ENCODE measurements around the gene ACADSB.

The ACADSB gene

GRCh38 chr10:123043409-123043925 lies 34.7 kb downstream of the ACADSB start:
- DNase-seq, result peak; percentile 55

- DNase-seq, result no peak
Observed at GRCh38 chr10:123044391-123044790, 35.6 kb downstream of the ACADSB start.

- peak; percentile 12 for DNase-seq
Observed at GRCh38 chr10:123045961-123046731, 37.3 kb downstream of the ACADSB start.

GRCh38 chr10:123057968-123058367 lies 49.2 kb downstream of the ACADSB start:
- DNase-seq, result no peak

- DNase-seq, result no peak
Observed at GRCh38 chr10:123061865-123062264, 53.1 kb downstream of the ACADSB start.

GRCh38 chr10:123062726-123063125 lies 53.9 kb downstream of the ACADSB start:
- no peak for DNase-seq

GRCh38 chr10:123068087-123068853 lies 59.5 kb downstream of the ACADSB start:
- no peak for DNase-seq

- DNase-seq, result no peak
Observed at GRCh38 chr10:123069246-123069986, 60.6 kb downstream of the ACADSB start.

GRCh38 chr10:123073187-123073586 lies 64.4 kb downstream of the ACADSB start:
- DNase-seq, result no peak

GRCh38 chr10:123074215-123074614 lies 65.4 kb downstream of the ACADSB start:
- no peak for DNase-seq

GRCh38 chr10:123081896-123082295 lies 73.1 kb downstream of the ACADSB start:
- DNase-seq, result no peak

- no peak for DNase-seq
Observed at GRCh38 chr10:123083811-123084210, 75.0 kb downstream of the ACADSB start.

GRCh38 chr10:123086281-123086680 lies 77.5 kb downstream of the ACADSB start:
- no peak for DNase-seq

- no peak for DNase-seq
Observed at GRCh38 chr10:123087348-123087747, 78.5 kb downstream of the ACADSB start.

GRCh38 chr10:123087786-123088185 lies 79.0 kb downstream of the ACADSB start:
- no peak for DNase-seq

- DNase-seq, result no peak
Observed at GRCh38 chr10:123092635-123093414, 84.0 kb downstream of the ACADSB start.

GRCh38 chr10:123093489-123093888 lies 84.7 kb downstream of the ACADSB start:
- no peak for DNase-seq

GRCh38 chr10:123096452-123096851 lies 87.6 kb downstream of the ACADSB start:
- DNase-seq, result no peak

- no peak for DNase-seq
Observed at GRCh38 chr10:123097039-123097438, 88.2 kb downstream of the ACADSB start.

GRCh38 chr10:123100030-123100762 lies 91.4 kb downstream of the ACADSB start:
- no peak for DNase-seq

GRCh38 chr10:123101872-123102271 lies 93.1 kb downstream of the ACADSB start:
- no peak for DNase-seq

GRCh38 chr10:123102673-123103072 lies 93.9 kb downstream of the ACADSB start:
- no peak for DNase-seq
